ENCODE data around the gene FAM171A2. TPM values are rescaled to one million over a fixed set of nuclear protein-coding genes. Genes with fewer than 3 reads are reported as not detected.

Gene FAM171A2
- total and polyA plus RNA-seq, 2 donors (not counting 1 experiment from before 2014, with no cell fraction given), result 1.7 to 5.0 TPM

DNA sequence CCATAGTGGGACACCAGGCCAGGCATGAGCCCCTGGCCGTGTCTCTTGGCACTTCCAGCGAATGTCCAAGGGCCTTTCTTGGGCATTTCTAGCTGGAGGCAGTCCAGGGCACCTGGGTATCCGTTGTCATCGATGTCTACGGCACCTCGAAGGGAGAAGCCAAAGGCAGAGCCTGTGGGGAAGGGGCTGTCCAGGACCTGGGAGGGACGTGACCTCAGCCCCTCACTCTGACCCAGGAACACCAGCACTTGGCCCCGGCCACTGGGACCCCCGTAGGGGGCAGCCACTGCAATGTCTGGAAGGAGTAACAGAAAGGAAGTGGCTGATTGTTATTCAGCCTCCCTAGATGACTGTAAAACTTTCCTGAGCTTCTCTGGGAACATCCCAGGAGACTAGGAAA lies 17.1 kb upstream of the FAM171A2 start:
- TF ChIP-seq EZH2 (IDR thresholded peaks at IDR 0.05; ENCODE audit: low read length, missing control alignments), result no peak
- TF ChIP-seq, protein P1, sequence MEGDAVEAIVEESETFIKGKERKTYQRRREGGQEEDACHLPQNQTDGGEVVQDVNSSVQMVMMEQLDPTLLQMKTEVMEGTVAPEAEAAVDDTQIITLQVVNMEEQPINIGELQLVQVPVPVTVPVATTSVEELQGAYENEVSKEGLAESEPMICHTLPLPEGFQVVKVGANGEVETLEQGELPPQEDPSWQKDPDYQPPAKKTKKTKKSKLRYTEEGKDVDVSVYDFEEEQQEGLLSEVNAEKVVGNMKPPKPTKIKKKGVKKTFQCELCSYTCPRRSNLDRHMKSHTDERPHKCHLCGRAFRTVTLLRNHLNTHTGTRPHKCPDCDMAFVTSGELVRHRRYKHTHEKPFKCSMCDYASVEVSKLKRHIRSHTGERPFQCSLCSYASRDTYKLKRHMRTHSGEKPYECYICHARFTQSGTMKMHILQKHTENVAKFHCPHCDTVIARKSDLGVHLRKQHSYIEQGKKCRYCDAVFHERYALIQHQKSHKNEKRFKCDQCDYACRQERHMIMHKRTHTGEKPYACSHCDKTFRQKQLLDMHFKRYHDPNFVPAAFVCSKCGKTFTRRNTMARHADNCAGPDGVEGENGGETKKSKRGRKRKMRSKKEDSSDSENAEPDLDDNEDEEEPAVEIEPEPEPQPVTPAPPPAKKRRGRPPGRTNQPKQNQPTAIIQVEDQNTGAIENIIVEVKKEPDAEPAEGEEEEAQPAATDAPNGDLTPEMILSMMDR (conservative IDR thresholded peaks at IDR 0.05 in 1 of 2, IDR thresholded peaks at IDR 0.05 in 1 of 2; ENCODE audit: low read depth in 1 of 2, low read length in 2 of 2), result no peak
- no peak for DNase-seq (ENCODE audit: low read depth in 2 of 2)
- Histone ChIP-seq H3K9ac (ENCODE audit: insufficient read depth, low read length) (no peak overlapping the region), H3K27ac (ENCODE audit: insufficient read depth, low read length) (no peak overlapping the region), H4K20me1 (ENCODE audit: control insufficient read depth, extremely low read depth, insufficient read depth, low read length) (no peaks in the 10 kb centered on the region), H3K36me3 (ENCODE audit: control insufficient read depth, insufficient read depth, low read length) (no peaks in the 10 kb centered on the region), H3K4me1 (ENCODE audit: control insufficient read depth, extremely low read depth, insufficient read depth, low read length) (peaks cover 4% of the 10 kb centered on the region), H3K79me2 (ENCODE audit: control insufficient read depth, insufficient read depth, low read length) (no peaks in the 10 kb centered on the region), H3K9me3 (ENCODE audit: control insufficient read depth, insufficient read depth, low read depth, low read length) (no peaks in the 10 kb centered on the region), H2AFZ (ENCODE audit: low read length) (no peak overlapping the region), H3K27me3 (ENCODE audit: control insufficient read depth, insufficient read depth, low read length) (peaks cover 23% of the 10 kb centered on the region), H3K4me2 (ENCODE audit: extremely low read depth, insufficient read depth, low read length) (no peak overlapping the region), H3K4me3 (replicated peaks in 1 of 4; ENCODE audit: control extremely low read depth in 1 of 4, insufficient read depth in 1 of 4, low read depth in 3 of 4, low read length in 4 of 4) (no peak overlapping the region)

DNA sequence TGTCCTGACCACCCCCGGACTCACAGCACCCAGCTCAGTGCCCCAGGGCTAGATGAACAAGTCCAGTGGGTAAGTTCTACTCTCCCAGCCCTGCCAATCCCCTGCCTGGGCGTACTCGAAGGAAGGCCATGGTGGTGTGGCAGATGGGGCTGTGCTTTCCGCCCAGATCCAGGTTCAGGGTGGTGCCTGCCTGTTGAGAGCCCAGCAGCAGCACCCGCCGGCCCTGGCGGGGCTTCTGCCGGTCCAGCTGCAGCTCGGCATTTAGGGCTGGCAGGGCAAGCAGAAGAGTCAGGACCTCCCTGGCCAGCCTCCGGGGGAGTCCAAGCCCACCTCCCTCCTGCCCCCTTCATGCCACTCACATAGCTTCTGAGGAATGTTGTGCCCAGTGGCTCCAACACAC lies 16.2 kb upstream of the FAM171A2 start:
- DNase-seq (ENCODE audit: low read depth in 2 of 2), result no peak
- no peaks in the 10 kb centered on the region for H3K79me2 ChIP-seq (ENCODE audit: control insufficient read depth, insufficient read depth, low read length)
- H3K4me1 ChIP-seq (ENCODE audit: control insufficient read depth, extremely low read depth, insufficient read depth, low read length), result no peaks in the 10 kb centered on the region
- no peaks in the 10 kb centered on the region for H3K9me3 ChIP-seq (ENCODE audit: control insufficient read depth, insufficient read depth, low read depth, low read length)
- no peaks in the 10 kb centered on the region for H4K20me1 ChIP-seq (ENCODE audit: control insufficient read depth, extremely low read depth, insufficient read depth, low read length)
- no peak overlapping the region for H3K27ac ChIP-seq (ENCODE audit: insufficient read depth, low read length)
- H3K9ac ChIP-seq (ENCODE audit: insufficient read depth, low read length), result no peak overlapping the region
- no peaks in the 10 kb centered on the region for H3K36me3 ChIP-seq (ENCODE audit: control insufficient read depth, insufficient read depth, low read length)
- no peak overlapping the region for H3K4me2 ChIP-seq (ENCODE audit: extremely low read depth, insufficient read depth, low read length)
- no peak overlapping the region for H2AFZ ChIP-seq (ENCODE audit: low read length)
- peaks cover 19% of the 10 kb centered on the region for H3K27me3 ChIP-seq (ENCODE audit: control insufficient read depth, insufficient read depth, low read length)
- no peak overlapping the region for H3K4me3 ChIP-seq (replicated peaks in 1 of 4; ENCODE audit: control extremely low read depth in 1 of 4, insufficient read depth in 1 of 4, low read depth in 3 of 4, low read length in 4 of 4)
- no peak for TF ChIP-seq EZH2 (IDR thresholded peaks at IDR 0.05; ENCODE audit: low read length, missing control alignments)
- TF ChIP-seq, protein P1 (conservative IDR thresholded peaks at IDR 0.05 in 1 of 2, IDR thresholded peaks at IDR 0.05 in 1 of 2; ENCODE audit: low read depth in 1 of 2, low read length in 2 of 2), result no peak

DNA sequence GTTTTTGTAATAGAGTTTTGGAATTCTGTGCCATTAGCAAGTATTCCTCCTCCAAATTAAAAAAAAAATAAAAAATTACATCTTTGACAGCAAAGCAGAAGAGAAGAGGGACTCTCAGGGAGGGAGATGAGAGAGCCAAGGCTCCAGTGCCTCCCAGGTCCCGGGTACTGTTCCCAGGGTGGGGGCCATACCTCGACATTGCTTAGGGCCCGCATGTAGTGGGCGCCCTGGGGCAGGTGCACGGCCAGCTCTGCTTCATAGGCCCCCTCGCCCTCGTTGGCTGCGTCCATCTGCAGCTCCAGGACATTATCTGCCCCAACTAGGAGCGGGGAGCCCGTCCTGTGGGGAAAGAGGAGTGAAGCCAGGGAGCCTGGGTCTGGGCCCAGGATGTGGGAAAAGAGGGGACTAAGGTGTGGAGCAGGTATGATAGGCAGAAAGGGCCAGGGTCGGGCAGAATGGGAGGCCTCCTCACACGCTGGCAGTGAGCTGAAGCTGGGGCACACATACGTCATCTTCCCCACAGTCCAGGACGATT lies 14.6 kb upstream of the FAM171A2 start:
- H3K36me3 ChIP-seq (ENCODE audit: control insufficient read depth, insufficient read depth, low read length), result no peaks in the 10 kb centered on the region

More for the DNA sequence above, 14.6 kb upstream of the FAM171A2 start:
- H3K4me2 ChIP-seq (ENCODE audit: extremely low read depth, insufficient read depth, low read length), result no peak overlapping the region
- H2AFZ ChIP-seq (ENCODE audit: low read length), result no peak overlapping the region
- no peaks in the 10 kb centered on the region for H4K20me1 ChIP-seq (ENCODE audit: control insufficient read depth, extremely low read depth, insufficient read depth, low read length)
- no peak for DNase-seq (ENCODE audit: low read depth in 2 of 2)
- H3K9ac ChIP-seq (ENCODE audit: insufficient read depth, low read length), result no peak overlapping the region
- H3K27me3 ChIP-seq (ENCODE audit: control insufficient read depth, insufficient read depth, low read length), result peaks cover 6% of the 10 kb centered on the region
- no peaks in the 10 kb centered on the region for H3K4me1 ChIP-seq (ENCODE audit: control insufficient read depth, extremely low read depth, insufficient read depth, low read length)
- TF ChIP-seq, protein P1 (conservative IDR thresholded peaks at IDR 0.05 in 1 of 2, IDR thresholded peaks at IDR 0.05 in 1 of 2; ENCODE audit: low read depth in 1 of 2, low read length in 2 of 2), result no peak
- TF ChIP-seq EZH2 (IDR thresholded peaks at IDR 0.05; ENCODE audit: low read length, missing control alignments), result no peak
- no peaks in the 10 kb centered on the region for H3K9me3 ChIP-seq (ENCODE audit: control insufficient read depth, insufficient read depth, low read depth, low read length)
- no peak overlapping the region for H3K27ac ChIP-seq (ENCODE audit: insufficient read depth, low read length)
- H3K79me2 ChIP-seq (ENCODE audit: control insufficient read depth, insufficient read depth, low read length), result no peaks in the 10 kb centered on the region
- H3K4me3 ChIP-seq (replicated peaks in 1 of 4; ENCODE audit: control extremely low read depth in 1 of 4, insufficient read depth in 1 of 4, low read depth in 3 of 4, low read length in 4 of 4), result no peak overlapping the region

All from fibroblast of lung (primary cell).